Nephron (organoid): ENCODE data around the gene AKIRIN1.
"Not testable (repeated sequence)": the region's sequence is repeated elsewhere in the genome, so short reads cannot be mapped to it uniquely, and the experiment has no call there.

ENCODE experiments used
- H3K27ac Mint-ChIP-seq, 3 experiments: 2 replicates each; pipeline ENCODE4 v1.8.0; 2020; ENCODE audit warnings: mixed read lengths in 3 of 3, mild to moderate bottlenecking in 2 of 3, moderate library complexity in 1 of 3
- H3K27me3 Mint-ChIP-seq: 2 replicates; pipeline ENCODE4 v1.8.0; 2021; ENCODE audit warnings: low read depth, mild to moderate bottlenecking, moderate library complexity, mixed read lengths
- H3K36me3 Mint-ChIP-seq: 2 replicates; pipeline ENCODE4 v1.8.0; 2020; ENCODE audit warnings: low read depth, mixed read lengths
- H3K4me1 Mint-ChIP-seq: 2 replicates; pipeline ENCODE4 v1.8.0; 2020; ENCODE audit warnings: mixed read lengths
- H3K4me3 Mint-ChIP-seq, 3 experiments: 2 replicates each; pipeline ENCODE4 v1.8.0; 2020; ENCODE audit warnings: mild to moderate bottlenecking in 3 of 3, mixed read lengths in 3 of 3, moderate library complexity in 2 of 3
- H3K9me3 Mint-ChIP-seq: 2 replicates; pipeline ENCODE4 v1.8.0; 2020; ENCODE audit warnings: mixed read lengths
- CTCF ChIP-seq, 3 experiments: fragments of 200-600 bp; sonication (generic); IDR thresholded peaks; one replicate each; pipeline ENCODE4 v1.5.0; 2021; ENCODE audit warnings: antibody characterized with exemption in 3 of 3; ENCODE audit not compliant: unreplicated experiment in 3 of 3

The AKIRIN1 gene

DNA sequence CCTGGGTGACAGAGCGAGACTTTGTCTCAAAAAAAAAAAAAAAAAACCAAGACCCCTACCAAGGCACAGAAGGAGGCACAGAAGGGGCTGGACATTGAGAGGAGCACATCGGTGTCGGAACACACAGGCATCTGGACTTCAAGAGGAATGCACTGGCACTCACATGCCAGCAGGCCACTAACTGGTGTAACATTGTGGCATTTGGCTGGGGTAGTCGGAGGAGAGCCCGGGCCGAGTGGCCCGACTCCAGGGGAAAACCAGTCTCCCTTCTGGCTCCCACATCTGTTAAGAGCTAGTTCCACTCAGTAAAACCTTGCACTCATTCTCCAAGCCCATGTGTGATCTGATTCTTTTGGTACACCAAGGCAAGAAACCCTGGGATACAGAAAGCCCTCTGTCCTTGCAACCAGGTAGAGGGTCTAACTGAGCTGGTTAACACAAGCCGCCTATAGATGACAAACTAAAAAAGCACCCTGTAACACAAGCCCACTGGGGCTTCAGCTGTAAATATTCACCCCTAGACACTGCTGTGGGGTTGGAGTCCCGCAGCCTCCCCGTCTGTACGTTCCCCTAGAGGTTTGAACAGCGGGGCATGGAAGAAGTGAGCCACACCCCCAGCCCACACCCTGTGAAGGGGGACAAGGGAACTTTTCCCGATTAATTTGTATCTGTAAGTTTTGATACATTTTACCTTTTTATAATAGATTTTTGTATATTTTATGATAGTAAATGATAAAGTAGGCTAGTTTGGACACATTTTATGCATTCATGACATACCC is 17.2 kb upstream of the AKIRIN1 start:
- no peak for TF ChIP-seq CTCF (IDR thresholded peaks at IDR 0.05; ENCODE audit: unreplicated experiment in 3 of 3)
- Mint-ChIP-seq H3K27ac (no peak overlapping the region), H3K4me1 (no peaks in the 10 kb centered on the region), H3K4me3 (no peak overlapping the region), H3K9me3 (peaks cover 5% of the 10 kb centered on the region), H3K36me3 (no peaks in the 10 kb centered on the region), H3K27me3 (peaks cover 1% of the 10 kb centered on the region)

DNA sequence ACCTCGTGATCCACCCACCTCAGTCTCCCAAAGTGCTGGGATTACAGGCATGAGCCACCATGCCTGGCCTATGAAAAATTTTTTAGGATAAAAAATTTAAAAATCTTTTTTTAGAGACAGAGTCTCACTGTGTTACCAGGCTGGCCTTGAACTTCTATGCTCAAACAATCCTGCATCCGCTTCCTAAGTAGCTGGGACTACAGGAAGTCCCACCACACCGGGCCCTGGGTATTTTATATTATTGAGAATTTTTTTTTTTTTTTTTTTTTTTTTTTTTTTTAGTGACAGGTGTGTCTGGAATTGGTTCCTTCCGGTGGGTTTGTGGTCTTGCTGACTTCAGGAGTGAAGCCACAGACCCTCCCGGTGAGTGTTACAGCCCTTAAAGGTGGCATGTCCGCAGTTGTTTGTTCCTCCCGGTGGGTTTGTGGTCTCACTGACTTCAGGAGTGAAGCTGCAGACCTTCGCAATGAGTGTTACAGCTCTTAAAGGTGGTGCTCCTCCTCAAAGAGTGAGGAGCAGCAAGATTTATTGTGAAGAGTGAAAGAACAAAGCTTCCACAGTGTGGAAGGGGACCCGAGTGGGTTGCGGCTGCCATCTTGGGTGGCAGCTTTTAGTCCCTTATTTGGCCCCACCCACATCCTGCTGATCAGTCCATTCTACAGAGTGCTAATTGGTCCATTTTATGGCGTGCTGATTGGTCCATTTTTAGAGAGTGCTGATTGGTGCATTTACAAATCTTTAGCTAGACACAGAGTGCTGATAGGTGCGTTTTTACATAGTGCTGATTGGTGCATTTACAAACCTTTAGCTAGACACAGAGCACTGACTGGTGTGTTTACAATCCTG is 13.5 kb upstream of the AKIRIN1 start:
- not testable (repeated sequence) for H3K36me3 Mint-ChIP-seq, H3K4me3 Mint-ChIP-seq, H3K27me3 Mint-ChIP-seq, H3K4me1 Mint-ChIP-seq, H3K27ac Mint-ChIP-seq
- H3K9me3 Mint-ChIP-seq = peaks cover 16% of the 10 kb centered on the region

GRCh38 chr1:38978245-38978542 is 12.9 kb upstream of the AKIRIN1 start:
- not testable (repeated sequence) for H3K36me3 Mint-ChIP-seq, H3K4me1 Mint-ChIP-seq, H3K27me3 Mint-ChIP-seq, H3K27ac Mint-ChIP-seq, H3K4me3 Mint-ChIP-seq
- peaks cover 16% of the 10 kb centered on the region for H3K9me3 Mint-ChIP-seq

GRCh38 chr1:38979380-38979779 is 11.7 kb upstream of the AKIRIN1 start:
- not testable (repeated sequence) for H3K4me1 Mint-ChIP-seq, H3K27ac Mint-ChIP-seq, H3K27me3 Mint-ChIP-seq, H3K36me3 Mint-ChIP-seq, H3K4me3 Mint-ChIP-seq
- H3K9me3 Mint-ChIP-seq = peaks cover 16% of the 10 kb centered on the region

DNA sequence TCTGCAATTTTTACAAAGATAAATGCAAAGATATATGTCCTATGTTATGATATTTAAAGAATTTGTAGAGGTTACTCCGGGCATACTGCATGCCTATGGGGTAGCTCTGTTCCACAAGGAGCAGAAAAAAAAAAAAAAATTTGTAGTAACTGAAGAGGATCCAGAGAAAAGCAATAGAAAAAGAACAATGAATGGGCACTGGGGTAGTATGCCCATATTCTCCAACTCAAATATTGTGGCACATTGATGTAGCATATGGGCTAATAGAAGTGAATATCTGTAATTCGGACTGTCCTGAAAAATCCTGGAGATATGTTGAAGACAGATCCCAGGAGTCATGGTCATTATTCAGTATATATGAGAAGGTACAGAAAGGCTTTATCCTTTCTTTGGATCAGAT is 1.1 kb upstream of the AKIRIN1 start:
- Mint-ChIP-seq H3K27me3 (no peaks in the 10 kb centered on the region), H3K4me1 (peaks cover 31% of the 10 kb centered on the region)

GRCh38 chr1:38990386-38990737 is 714 bp upstream of the AKIRIN1 start:
- peaks cover 13% of the 10 kb centered on the region for H3K36me3 Mint-ChIP-seq
- H3K4me1 Mint-ChIP-seq = peaks cover 35% of the 10 kb centered on the region
- peak overlapping the region; percentile 94 to 97 (median 94) for H3K27ac Mint-ChIP-seq
- H3K4me3 Mint-ChIP-seq = peak overlapping the region; percentile 81 to 88 (median 84)
- no peak for TF ChIP-seq CTCF (IDR thresholded peaks at IDR 0.05; ENCODE audit: unreplicated experiment in 3 of 3)
- H3K9me3 Mint-ChIP-seq = no peaks in the 10 kb centered on the region
- H3K27me3 Mint-ChIP-seq = no peaks in the 10 kb centered on the region

More for the DNA sequence above, 1.1 kb upstream of the AKIRIN1 start:
- Mint-ChIP-seq H3K9me3 (no peaks in the 10 kb centered on the region), H3K27ac (peak overlapping the region; percentile 94 to 97 (median 94)), H3K4me3 (peak overlapping the region; percentile 81 to 88 (median 84)), H3K36me3 (peaks cover 9% of the 10 kb centered on the region)
- TF ChIP-seq CTCF (IDR thresholded peaks at IDR 0.05; ENCODE audit: unreplicated experiment in 3 of 3) = no peak

GRCh38 chr1:38991638-38992411 is 749 bp downstream of the AKIRIN1 start:
- Mint-ChIP-seq H3K36me3 (peaks cover 20% of the 10 kb centered on the region), H3K27me3 (no peaks in the 10 kb centered on the region), H3K4me1 (peaks cover 32% of the 10 kb centered on the region), H3K27ac (peak overlapping the region; percentile 47 to 90 (median 79)), H3K9me3 (no peaks in the 10 kb centered on the region), H3K4me3 (peak overlapping the region; percentile 88 to 91 (median 89))
- TF ChIP-seq CTCF (IDR thresholded peaks at IDR 0.05; ENCODE audit: unreplicated experiment in 3 of 3) = no peak
